GM19023 (cell line): Measurements from ENCODE around the gene USP47.
"Not testable (repeated sequence)": the region's sequence is repeated elsewhere in the genome, so short reads cannot be mapped to it uniquely, and the experiment has no call there.

ENCODE experiments used
- ATAC-seq: cut with Tn5 transposase; IDR thresholded peaks from one replicate; pipeline ENCODE4 v1.9.1; 2021; ENCODE audit warnings: mild to moderate bottlenecking, moderate library complexity; ENCODE audit not compliant: unreplicated experiment

USP47 gene

GRCh38 chr11:11827272-11827671, 14.5 kb upstream of the USP47 start:
- ATAC-seq: no peak

DNA sequence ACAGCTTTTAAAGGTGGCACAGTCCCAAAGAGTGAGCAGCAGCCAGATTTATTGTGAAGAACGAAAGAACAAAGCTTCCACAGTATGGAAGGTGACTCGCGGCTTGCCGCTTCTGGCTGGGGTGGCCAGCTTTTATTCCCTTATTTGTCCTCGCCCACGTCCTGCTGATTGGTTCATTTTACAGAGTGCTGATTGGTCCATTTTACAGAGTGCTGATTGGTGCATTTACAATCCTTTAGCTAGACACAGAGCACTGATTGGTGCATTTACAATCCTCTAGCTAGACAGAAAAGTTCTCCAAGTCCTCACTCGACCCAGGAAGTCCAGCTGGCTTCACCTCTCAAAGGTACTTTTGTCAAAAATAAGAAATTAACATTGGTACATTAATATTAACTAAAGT, 10.4 kb upstream of the USP47 start:
- not testable (repeated sequence) for ATAC-seq

DNA sequence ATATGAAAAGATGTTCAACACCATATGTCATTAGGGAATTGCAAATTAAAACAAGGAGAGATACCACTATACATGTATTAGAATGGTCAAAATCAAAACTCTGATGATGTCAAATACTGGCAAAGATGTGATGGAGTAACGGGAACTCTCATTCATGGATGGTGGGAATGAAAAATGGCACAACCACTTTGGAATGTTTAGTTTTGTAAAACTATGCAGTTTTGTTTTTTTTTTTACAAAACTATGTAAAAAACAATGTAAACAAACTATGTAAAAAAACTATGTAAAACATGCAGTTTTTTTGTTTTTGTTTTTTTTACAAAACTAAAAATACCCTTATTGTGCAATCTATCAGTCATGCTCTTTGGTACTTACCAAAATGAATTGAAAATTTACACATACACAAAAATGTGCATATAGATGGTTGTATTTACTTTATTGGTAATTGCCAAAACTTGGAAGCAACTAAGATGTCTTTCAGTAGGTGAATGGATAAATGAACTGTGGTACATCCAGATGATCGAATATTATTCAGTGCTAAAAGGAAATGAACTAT, 5.0 kb upstream of the USP47 start:
- no peak for ATAC-seq

GRCh38 chr11:11839718-11840117, 2.1 kb upstream of the USP47 start:
- ATAC-seq: no peak

DNA sequence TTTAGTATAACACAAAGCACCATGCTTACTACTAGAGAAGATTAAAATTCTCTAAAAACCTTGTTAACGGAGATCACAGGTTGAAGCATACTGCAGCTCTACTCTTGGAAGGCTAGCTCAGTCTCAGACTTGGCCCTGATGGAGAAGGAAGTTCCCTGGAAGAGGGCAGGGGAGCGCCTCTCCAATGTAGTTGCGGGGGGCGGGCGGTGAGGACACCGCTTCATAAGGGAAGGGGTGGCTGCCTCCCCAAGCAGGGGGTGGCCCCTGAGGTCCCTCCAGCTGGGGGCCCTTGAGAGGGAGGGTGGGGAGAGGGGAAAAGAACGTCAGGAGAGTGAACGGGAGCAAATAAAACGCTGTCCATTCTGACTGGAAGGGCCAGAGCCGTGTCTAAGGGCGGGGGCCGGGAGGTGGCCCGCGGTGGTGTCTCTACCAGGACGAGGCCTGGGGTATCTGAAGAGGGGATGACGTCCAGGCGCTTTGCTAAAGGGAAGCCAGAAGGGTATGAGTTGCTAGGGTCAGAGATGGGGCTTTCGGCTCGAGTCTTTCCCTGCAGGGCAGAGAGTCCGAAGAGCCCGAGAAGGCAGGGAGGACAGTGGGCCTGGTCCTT, 553 bp upstream of the USP47 start:
- ATAC-seq: peak; percentile 47

DNA sequence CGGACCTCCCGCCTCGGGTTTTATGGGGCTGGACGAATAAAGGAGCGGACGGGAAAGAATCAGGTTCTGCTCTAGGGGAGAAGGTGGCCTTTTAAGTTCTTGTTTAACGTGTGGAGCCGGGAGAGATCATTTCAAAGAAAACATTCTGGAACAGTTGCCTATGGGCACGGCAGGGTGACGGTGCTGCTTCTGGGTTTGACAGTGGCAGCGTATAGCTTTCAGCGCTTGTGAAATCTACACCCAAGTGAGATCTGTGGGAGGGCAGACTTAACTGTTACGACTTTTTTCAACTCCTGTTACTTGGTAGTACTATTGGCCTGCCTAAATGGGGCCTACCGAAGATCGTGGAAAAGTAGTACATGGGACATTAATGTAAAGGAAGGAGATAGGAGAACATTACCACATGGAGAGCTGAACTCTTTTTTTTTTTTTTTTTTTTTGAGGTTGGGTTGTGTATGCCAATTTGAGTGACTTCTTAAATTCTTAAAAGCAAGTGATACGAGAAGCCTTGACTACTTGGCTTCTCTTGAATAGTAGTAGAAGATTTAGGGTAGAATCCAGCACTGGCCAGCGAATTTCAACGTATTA, 743 bp downstream of the USP47 start:
- ATAC-seq: peak; percentile 32

GRCh38 chr11:11843211-11843621, 1.4 kb downstream of the USP47 start:
- ATAC-seq: no peak

DNA sequence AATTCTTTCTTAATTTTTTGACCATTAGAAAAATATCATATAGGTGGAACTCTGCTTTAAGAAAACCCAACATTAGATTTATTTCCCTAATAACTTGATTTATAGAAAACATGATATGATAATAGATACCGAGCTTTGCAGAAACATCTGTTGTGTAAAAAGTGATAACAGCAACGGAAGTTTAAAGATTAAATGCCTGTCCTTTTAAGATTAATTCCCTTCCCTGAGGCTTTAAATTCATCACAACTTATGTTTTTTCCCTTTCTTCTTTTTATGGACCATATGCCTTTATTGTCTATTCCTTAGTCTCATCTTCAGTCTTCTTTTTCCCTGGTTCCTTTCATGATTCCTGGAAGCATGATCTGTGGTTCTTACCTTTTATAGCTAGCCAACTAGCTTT, 1.9 kb downstream of the USP47 start:
- no peak for ATAC-seq

DNA sequence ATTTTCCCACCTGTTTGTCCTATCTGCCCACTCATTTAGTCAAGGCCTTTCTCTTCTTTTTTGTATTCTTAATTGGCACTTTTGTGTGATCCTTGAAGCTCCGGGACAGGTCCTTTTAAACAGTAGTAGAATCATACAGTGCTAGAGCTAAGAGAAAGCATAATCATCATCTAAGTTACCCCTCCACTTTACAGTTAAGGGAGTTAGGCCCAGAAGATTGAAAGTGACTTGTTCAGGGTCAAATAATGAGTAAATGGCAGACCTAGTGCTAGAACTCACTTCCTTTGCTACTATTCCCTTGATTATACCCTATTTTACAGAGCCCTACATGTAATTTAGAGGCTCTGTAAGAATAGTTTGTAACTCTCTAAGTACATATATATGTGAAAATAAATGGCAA, 2.5 kb downstream of the USP47 start:
- ATAC-seq: no peak

DNA sequence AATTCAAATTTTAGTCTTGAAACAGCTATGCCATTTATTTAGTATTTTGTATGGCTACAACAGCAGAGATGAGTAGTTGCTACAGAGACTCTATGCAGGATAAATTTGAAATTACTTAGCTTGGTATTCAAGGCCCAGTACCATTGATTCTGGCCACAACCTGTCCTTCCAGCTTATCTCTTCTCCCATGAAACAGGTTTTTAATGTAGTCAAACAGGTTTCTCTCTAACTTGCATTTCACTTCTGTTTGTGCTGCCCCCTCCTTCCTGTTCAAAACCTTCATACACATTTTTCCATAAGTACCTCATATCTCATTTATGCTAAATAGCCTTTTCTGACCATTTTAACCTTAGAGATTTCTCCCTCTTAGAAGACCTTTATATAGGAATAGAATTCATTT, 3.3 kb downstream of the USP47 start:
- ATAC-seq: no peak

GRCh38 chr11:11845551-11845950, 3.8 kb downstream of the USP47 start:
- no peak for ATAC-seq

- ATAC-seq: no peak
Measured at GRCh38 chr11:11847082-11847481, 5.3 kb downstream of the USP47 start.

- ATAC-seq: peak; percentile 72
Measured at GRCh38 chr11:11848891-11849746, 7.3 kb downstream of the USP47 start.

DNA sequence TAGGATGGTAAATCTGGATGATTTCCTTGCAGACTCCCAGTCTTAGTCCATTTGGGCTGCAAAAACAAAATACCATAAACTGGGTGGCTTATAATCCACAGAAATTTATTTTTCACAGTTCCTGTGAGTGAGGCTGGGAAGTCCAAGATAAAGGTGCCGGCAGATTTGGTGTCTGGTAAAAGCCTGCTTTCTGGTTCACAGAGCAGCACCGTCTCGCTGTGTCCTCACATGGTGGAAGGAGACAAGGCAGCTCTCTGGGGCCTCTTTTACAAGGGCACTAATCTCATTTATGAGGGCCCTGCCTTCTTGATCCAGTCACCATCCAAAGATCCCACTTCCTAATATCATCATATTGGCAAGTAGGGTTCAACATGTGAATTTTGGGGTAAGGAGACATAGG, 8.9 kb downstream of the USP47 start:
- no peak for ATAC-seq

- ATAC-seq: no peak
Measured at GRCh38 chr11:11856638-11857037, 14.9 kb downstream of the USP47 start.

GRCh38 chr11:11857769-11858168, 16.0 kb downstream of the USP47 start:
- no peak for ATAC-seq

DNA sequence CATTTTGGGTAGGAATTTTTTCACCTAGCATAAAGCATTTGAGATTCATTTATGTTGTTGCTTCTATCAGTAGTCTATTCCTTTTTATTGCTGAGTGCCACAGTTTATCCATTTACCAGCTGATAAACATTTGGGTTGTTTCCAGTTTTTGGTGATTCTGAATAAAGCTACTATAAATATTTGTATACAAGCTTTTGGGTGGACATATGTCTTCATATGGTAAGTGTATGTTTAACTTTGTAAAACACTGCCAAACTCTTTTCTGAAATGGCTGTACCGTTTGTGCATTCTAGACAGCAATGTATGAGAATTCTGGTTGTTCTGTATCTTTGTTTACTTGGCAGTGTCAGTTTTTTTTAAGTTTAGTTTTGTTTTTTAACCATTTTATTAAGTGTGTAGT, 16.9 kb downstream of the USP47 start:
- no peak for ATAC-seq

- ATAC-seq: no peak
Measured at GRCh38 chr11:11860103-11860979, 18.6 kb downstream of the USP47 start.

GRCh38 chr11:11862999-11863398, 21.2 kb downstream of the USP47 start:
- no peak for ATAC-seq

- ATAC-seq: no peak
Measured at GRCh38 chr11:11864332-11864731, 22.6 kb downstream of the USP47 start.

DNA sequence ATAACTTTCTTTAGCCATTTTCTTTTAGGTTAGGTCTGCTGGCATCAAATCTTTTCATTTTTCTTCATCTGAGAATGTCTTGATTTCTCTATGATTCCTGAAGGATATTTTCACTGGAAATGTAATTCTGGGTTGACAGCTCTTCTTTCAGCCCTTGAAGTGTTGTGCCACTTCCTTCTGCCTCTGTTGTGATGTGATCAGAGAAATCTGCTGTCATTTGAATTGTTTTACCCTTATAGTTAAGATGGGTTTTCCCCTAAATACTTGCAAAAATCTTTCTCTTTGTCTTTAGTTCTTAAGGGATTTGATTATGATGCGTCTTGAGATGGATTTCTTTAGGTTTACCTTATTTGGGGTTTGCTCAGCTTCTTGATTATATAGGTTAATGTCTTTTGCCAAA, 23.0 kb downstream of the USP47 start:
- ATAC-seq: no peak
